Endothelial cell (in vitro differentiated cells): ENCODE results near the gene HOMER2. TPM values are rescaled to one million over a fixed set of nuclear protein-coding genes. Genes with fewer than 3 reads are reported as not detected.

Experiments
- DNase-seq: peaks from one replicate; pipeline ENCODE4 v3.0.0; 2021; ENCODE audit warnings: low spot score
- H3K27ac Mint-ChIP-seq: one replicate; pipeline ENCODE4 v1.8.0; 2021; ENCODE audit warnings: mixed read lengths, inconsistent platforms; ENCODE audit not compliant: unreplicated experiment
- H3K27me3 Mint-ChIP-seq: one replicate; pipeline ENCODE4 v1.8.0; 2021; ENCODE audit warnings: mild to moderate bottlenecking, moderate library complexity, mixed read lengths, inconsistent platforms; ENCODE audit not compliant: unreplicated experiment
- H3K36me3 Mint-ChIP-seq: one replicate; pipeline ENCODE4 v1.8.0; 2021; ENCODE audit warnings: mild to moderate bottlenecking, low read depth, mixed read lengths, inconsistent platforms; ENCODE audit not compliant: unreplicated experiment
- H3K4me1 Mint-ChIP-seq: one replicate; pipeline ENCODE4 v1.8.0; 2021; ENCODE audit warnings: mild to moderate bottlenecking, mixed read lengths, inconsistent platforms; ENCODE audit not compliant: unreplicated experiment
- H3K4me3 Mint-ChIP-seq: one replicate; pipeline ENCODE4 v1.8.0; 2021; ENCODE audit warnings: mild to moderate bottlenecking, mixed read lengths, inconsistent platforms; ENCODE audit not compliant: unreplicated experiment
- H3K9me3 Mint-ChIP-seq: one replicate; pipeline ENCODE4 v1.8.0; 2021; ENCODE audit warnings: mixed read lengths, inconsistent platforms; ENCODE audit not compliant: unreplicated experiment
- CTCF ChIP-seq: fragments of 200-600 bp; sonication (generic); IDR thresholded peaks from one replicate; pipeline ENCODE4 v1.5.0; 2021; ENCODE audit warnings: antibody characterized with exemption; ENCODE audit not compliant: unreplicated experiment
- total RNA-seq: library from RNA; stranded (reverse); fragmentation: NEBNext Ultra II Directional; extraction: Animal tissue kit (Norgen Biotek cat#: 25700); gene quantifications from one replicate; pipeline ENCODE4 v1.2.1, GENCODE V29; 2021; ENCODE audit not compliant: unreplicated experiment

HOMER2 gene
- total RNA-seq, 1 donor from 2014 or later, result 3.0 TPM

DNA sequence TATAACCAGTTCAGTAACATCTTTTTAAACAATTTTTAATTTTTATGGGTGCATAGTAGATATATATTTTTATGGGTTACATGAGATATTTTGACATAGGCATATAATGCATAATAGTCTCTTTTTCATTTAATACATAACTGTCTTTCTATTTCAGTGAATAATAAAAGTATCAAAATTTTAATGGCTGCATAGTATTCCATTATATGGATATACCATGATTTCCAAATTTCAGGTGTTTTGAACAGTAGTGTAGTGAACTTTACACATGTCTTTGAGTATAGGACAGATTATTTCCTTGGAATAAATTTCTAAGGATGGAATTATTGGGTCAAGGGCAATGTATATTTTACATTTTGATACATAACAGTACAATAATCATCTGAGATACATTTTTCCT, 132.4 kb downstream of the HOMER2 start:
- Mint-ChIP-seq H3K27ac (no peak overlapping the region), H3K4me3 (no peak overlapping the region), H3K36me3 (peaks cover 35% of the 10 kb centered on the region), H3K27me3 (no peaks in the 10 kb centered on the region), H3K9me3 (no peaks in the 10 kb centered on the region), H3K4me1 (no peaks in the 10 kb centered on the region)
- no peak for TF ChIP-seq CTCF
- DNase-seq, result no peak

DNA sequence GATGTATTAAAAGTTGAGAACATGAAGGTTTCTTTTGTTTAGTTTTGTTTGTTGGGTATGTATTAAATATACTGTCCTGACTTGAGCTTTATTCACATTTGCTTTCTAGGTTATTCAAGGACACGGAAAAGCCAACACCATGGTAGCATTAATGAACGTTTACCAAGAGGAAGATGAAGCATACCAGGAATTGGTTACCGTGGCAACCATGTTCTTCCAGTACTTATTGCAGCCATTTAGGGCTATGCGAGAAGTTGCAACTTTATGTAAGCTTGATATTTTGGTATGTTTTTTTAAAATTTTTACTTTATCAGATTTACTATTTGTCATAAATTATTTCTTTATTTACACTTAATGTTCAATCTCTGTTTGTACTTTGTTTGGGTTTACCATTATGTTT, 139.5 kb downstream of the HOMER2 start:
- no peak for TF ChIP-seq CTCF
- peaks cover 3% of the 10 kb centered on the region for H3K27me3 Mint-ChIP-seq
- no peak overlapping the region for H3K27ac Mint-ChIP-seq
- no peaks in the 10 kb centered on the region for H3K9me3 Mint-ChIP-seq
- H3K4me3 Mint-ChIP-seq, result no peak overlapping the region
- H3K4me1 Mint-ChIP-seq, result peaks cover 10% of the 10 kb centered on the region
- peaks cover 14% of the 10 kb centered on the region for H3K36me3 Mint-ChIP-seq
- no peak for DNase-seq

GRCh38 chr15:82810890-82811426, 141.6 kb downstream of the HOMER2 start:
- H3K27ac Mint-ChIP-seq, result peak overlapping the region; percentile 95
- H3K4me3 Mint-ChIP-seq, result peak overlapping the region; percentile 95
- H3K27me3 Mint-ChIP-seq, result peaks cover 3% of the 10 kb centered on the region
- H3K4me1 Mint-ChIP-seq, result peaks cover 10% of the 10 kb centered on the region
- no peak for TF ChIP-seq CTCF
- DNase-seq, result no peak
- no peaks in the 10 kb centered on the region for H3K36me3 Mint-ChIP-seq
- no peaks in the 10 kb centered on the region for H3K9me3 Mint-ChIP-seq

GRCh38 chr15:82810061-82810889, 142.2 kb downstream of the HOMER2 start:
- Mint-ChIP-seq H3K27me3 (peaks cover 3% of the 10 kb centered on the region), H3K27ac (peak overlapping the region; percentile 95), H3K4me3 (peak overlapping the region; percentile 95), H3K36me3 (no peaks in the 10 kb centered on the region), H3K9me3 (no peaks in the 10 kb centered on the region), H3K4me1 (peaks cover 10% of the 10 kb centered on the region)
- DNase-seq, result peak; percentile 52
- TF ChIP-seq CTCF, result no peak
